GM12864 (cell line): ENCODE results near the gene PTGER4.

Experiments
- DNase-seq: peaks from one replicate; pipeline ENCODE4 v3.0.0-alpha.2; 2011; ENCODE audit warnings: low read depth
- H3K4me3 ChIP-seq: 2 replicates; pipeline ENCODE4 v1.5.1; 2011; ENCODE audit warnings: mild to moderate bottlenecking, low read depth, low read length, control low read depth
- CTCF ChIP-seq: IDR thresholded peaks from 2 replicates; pipeline ENCODE4 v1.5.1; 2011; ENCODE audit warnings: low read depth, mild to moderate bottlenecking, moderate library complexity, low read length, control low read depth, inconsistent platforms; ENCODE audit errors: missing control alignments

PTGER4 gene

GRCh38 chr5:40678026-40678425, 1.7 kb upstream of the PTGER4 start:
- no peak for TF ChIP-seq CTCF
- H3K4me3 ChIP-seq, result no peak overlapping the region
- DNase-seq, result no peak

- no peak for TF ChIP-seq CTCF
- peak overlapping the region; percentile 74 for H3K4me3 ChIP-seq
- DNase-seq, result no peak
Observed at GRCh38 chr5:40678460-40679147, 1.1 kb upstream of the PTGER4 start.

GRCh38 chr5:40679148-40679912, 385 bp upstream of the PTGER4 start:
- TF ChIP-seq CTCF, result no peak
- DNase-seq, result no peak
- H3K4me3 ChIP-seq, result peak overlapping the region; percentile 74

- peak overlapping the region; percentile 74 for H3K4me3 ChIP-seq
- DNase-seq, result no peak
- peak; percentile 23 for TF ChIP-seq CTCF
Observed at GRCh38 chr5:40680741-40681362, 1.1 kb downstream of the PTGER4 start.

- H3K4me3 ChIP-seq, result peak overlapping the region; percentile 74
- TF ChIP-seq CTCF, result no peak
- DNase-seq, result no peak
Observed at GRCh38 chr5:40681363-40682153, 1.8 kb downstream of the PTGER4 start.

GRCh38 chr5:40682154-40683017, 2.7 kb downstream of the PTGER4 start:
- H3K4me3 ChIP-seq, result peak overlapping the region; percentile 74
- DNase-seq, result no peak
- no peak for TF ChIP-seq CTCF
